ENCODE results near the gene SMC3.
"Not testable (repeated sequence)": the region's sequence is repeated elsewhere in the genome, so short reads cannot be mapped to it uniquely, and the experiment has no call there.

The SMC3 gene

DNA sequence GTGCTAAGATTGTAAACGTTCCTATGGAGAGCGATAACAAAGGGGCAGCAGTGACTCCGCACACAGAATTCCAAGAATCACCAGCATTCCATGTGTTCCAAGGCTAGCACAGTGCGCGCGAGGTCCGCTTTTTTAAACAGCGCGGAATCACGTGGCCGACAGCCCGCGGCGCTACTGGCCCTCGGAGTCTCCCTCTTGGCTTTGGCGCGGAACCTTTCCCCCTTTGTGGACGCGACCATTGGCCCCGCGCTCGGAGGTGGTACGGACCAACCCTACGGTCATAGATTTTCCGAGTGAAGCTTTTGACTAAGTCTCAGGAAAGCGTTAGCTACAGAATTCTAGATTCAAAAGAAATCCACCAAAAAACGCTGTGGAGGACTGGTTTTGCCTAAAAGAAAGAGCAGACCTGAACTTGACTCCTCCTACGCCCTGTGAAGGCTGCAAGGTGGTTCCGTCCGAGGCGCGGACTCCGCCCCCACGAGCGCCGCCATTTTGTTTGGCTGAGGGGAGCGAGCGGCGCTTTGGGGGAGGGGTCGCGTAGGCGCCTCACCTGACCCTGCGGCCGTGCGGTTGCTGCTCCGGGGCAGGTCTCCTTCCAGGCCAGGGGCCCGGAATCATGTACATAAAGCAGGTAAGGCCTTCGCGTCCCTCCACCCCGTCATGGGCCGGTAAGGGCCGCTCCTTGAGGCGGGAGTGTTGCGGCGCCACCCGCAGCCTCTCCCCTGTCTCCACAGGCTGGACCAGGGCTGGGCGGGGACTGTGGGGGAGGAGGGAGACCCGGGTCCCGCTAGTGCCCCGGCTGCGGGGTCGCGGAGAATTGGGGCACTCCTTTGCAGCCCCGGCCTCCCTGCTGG is at the start of gene SMC3:
SMC3 (plus strand) TSS at position 495 of the 854 bp plus-strand sequence; CDS start at position 617, 122 bp downstream.
- Mint-ChIP-seq H3K4me3 (peak within 1 kb of the TSS; percentile 98), H3K36me3 (ENCODE audit: insufficient read depth) (peaks cover 12% of the 10 kb centered on the region), H3K27me3 (peaks cover 22% of the 10 kb centered on the region), H3K4me1 (peaks cover 24% of the 10 kb centered on the region), H3K9me3 (no peaks in the 10 kb centered on the region), H3K27ac (ENCODE audit: low read depth) (peak within 1 kb of the TSS; percentile 96)
- peak; percentile 85 for ATAC-seq (replicated peaks; ENCODE audit: extremely low read depth, poor library complexity, severe bottlenecking)
- peak; percentile 85 to 89 for DNase-seq (ENCODE audit: low spot score in 2 of 2)

DNA sequence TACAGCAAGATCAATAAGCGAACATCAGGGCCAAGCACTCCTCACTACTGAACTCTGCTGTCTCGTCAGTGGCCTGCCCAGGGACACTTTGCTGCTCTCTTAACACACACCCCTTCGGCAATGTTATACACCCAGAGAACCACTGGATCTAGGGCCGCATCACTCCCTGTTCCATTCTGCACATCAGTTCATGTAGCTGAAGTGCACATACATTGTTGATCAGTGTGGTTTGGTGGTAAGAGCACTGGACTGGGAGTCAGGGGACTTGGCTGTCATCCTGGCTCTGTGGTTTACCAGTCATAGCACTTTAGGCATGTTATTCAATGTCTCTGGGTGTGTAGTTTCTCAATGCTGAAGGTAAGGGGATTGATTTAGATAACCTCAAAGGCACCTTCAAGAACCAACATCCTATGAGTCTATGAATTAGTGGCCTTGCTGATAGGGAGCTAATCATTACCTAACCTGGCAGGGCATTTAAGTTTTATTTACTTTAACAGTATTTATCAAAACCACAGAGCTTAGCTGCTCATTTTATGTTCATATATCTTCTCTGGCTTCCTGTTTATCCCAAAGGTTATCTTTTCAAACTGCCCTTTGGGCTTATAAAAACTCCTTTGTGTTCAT is 45.0 kb upstream of the SMC3 start:
- Mint-ChIP-seq H3K27ac (ENCODE audit: low read depth) (no peak overlapping the region), H3K4me3 (no peak overlapping the region), H3K27me3 (no peaks in the 10 kb centered on the region), H3K36me3 (ENCODE audit: insufficient read depth) (no peaks in the 10 kb centered on the region), H3K4me1 (peaks cover 16% of the 10 kb centered on the region), H3K9me3 (no peaks in the 10 kb centered on the region)
- no peak for DNase-seq (ENCODE audit: low spot score in 2 of 2)
- ATAC-seq (replicated peaks; ENCODE audit: extremely low read depth, poor library complexity, severe bottlenecking), result no peak

DNA sequence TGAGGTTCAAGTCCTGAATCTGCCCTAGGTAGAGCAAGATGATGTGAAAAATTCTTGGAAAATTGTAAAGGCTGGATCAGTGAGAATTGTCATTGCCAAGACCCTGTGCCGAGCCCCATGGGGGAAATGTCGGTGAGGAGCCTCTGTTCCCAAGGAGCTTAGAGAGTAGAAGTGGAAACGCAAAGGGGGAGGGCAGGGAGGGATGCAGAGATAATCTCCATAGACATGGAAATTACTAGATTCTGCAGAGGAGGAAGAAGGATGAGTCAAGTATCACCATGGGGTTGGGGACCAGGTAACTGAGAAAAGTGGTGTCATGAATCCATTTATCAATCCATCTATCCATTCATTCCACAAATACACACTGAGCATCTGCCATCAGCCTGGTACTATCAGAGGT is 43.8 kb upstream of the SMC3 start:
- Mint-ChIP-seq H3K36me3 (ENCODE audit: insufficient read depth) (no peaks in the 10 kb centered on the region), H3K4me1 (peaks cover 16% of the 10 kb centered on the region), H3K4me3 (no peak overlapping the region), H3K27ac (ENCODE audit: low read depth) (no peak overlapping the region), H3K9me3 (no peaks in the 10 kb centered on the region), H3K27me3 (no peaks in the 10 kb centered on the region)
- DNase-seq (ENCODE audit: low spot score in 2 of 2), result no peak
- no peak for ATAC-seq (replicated peaks; ENCODE audit: extremely low read depth, poor library complexity, severe bottlenecking)

DNA sequence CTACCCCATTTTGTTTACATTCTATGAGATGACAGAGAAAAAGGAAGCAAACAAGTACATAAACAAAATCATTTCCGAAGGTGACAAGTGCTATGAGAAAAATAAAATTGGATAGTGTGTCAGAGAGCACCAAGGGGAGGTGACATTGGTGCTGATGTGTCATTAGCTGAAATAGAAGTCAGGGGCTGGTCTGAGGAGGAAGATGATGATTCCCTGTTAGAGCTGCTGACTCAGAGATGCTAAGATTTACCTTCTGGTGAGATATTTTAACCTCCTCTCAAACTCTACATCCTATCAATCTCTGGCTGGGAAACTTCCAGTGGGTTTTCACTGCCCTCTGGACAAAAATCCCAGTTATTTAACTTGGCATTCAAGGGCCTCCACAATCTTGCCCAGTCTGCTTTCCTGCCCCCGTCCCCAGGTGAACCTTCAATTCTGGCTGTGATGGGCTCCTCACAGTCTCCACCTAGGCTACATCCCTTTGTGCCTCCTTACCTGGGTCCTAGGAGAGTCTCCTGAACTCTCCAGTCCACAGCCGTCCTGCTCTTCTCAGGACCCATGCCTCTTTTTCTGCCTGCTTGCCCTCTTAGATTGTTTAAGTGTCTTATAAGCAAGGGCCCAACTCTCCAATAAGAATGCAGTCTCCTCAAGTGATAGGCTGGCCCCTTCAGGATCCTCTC is 43.2 kb upstream of the SMC3 start:
- Mint-ChIP-seq H3K36me3 (ENCODE audit: insufficient read depth) (no peaks in the 10 kb centered on the region), H3K27me3 (no peaks in the 10 kb centered on the region), H3K9me3 (no peaks in the 10 kb centered on the region), H3K27ac (ENCODE audit: low read depth) (peak overlapping the region; percentile 54), H3K4me3 (no peak overlapping the region), H3K4me1 (peaks cover 22% of the 10 kb centered on the region)
- ATAC-seq (replicated peaks; ENCODE audit: extremely low read depth, poor library complexity, severe bottlenecking), result no peak
- DNase-seq (ENCODE audit: low spot score in 2 of 2), result no peak

DNA sequence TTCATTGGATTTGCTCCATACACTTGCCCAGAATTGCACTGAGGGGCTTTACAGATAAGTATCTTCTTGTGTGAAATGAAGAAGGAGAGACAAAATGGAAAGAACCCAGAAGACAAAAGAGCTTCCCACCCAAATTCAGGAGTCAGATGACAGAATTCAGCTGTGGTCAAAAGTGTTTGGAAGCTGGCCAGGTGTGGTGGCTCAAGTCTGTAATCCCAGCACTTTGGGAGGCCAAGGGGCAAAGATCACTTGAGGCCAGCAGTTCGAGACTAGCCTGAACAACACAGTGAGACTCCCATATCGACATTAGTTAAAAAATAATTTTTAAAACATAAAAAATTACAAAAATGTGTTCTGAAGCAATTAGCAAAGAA is 42.6 kb upstream of the SMC3 start:
- H3K27ac Mint-ChIP-seq (ENCODE audit: low read depth), result peak overlapping the region; percentile 54

DNA sequence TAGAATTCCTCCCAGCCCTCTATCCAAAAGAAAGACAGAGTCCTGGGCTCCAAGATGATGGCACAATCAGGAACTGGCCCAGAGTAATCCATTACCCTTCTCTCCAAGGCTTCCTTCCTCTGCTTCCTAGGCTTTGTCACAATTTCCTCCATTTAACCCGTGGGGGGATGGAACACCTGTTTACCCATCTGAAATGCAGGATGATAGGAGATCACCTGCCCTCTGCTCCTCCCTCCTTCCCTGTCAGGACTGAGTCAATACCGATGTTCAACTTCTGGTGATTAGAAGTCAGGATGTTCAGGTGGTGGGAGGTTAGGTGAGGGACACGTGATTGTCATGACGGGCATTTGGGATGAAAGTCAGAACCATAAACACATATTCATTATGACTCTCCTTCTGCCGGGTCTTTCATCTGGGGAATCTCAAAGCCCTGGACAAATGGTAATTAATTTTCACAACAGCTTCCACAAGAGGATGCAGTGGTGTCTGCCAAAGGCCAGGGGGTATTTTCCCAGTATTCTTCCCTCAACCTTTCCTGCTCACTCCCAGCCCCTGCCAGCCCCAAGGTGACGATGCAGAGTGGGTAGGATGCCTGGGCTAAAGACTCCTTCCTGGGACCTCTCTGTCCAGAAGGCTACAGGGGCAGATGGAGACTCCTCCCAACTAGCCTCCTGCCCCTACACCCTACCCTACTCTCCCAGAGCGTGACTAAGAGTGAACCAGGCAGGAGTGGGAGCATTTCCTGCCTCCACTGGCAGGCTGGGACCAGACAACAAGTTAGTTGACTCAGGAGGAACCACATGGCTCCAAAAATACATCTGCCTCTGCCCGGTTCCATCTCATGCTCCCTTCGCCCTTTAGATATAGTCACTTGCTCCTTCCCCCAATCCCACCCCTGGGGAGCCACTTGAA is 41.9 kb upstream of the SMC3 start:
- ATAC-seq (replicated peaks; ENCODE audit: extremely low read depth, poor library complexity, severe bottlenecking), result no peak
- Mint-ChIP-seq H3K27me3 (no peaks in the 10 kb centered on the region), H3K4me1 (peaks cover 29% of the 10 kb centered on the region), H3K9me3 (no peaks in the 10 kb centered on the region), H3K4me3 (no peak overlapping the region), H3K27ac (ENCODE audit: low read depth) (no peak overlapping the region), H3K36me3 (ENCODE audit: insufficient read depth) (no peaks in the 10 kb centered on the region)
- DNase-seq (ENCODE audit: low spot score in 2 of 2), result no peak

More for the DNA sequence above, 42.6 kb upstream of the SMC3 start:
- Mint-ChIP-seq H3K4me3 (no peak overlapping the region), H3K27me3 (no peaks in the 10 kb centered on the region), H3K36me3 (ENCODE audit: insufficient read depth) (no peaks in the 10 kb centered on the region), H3K9me3 (no peaks in the 10 kb centered on the region), H3K4me1 (peaks cover 27% of the 10 kb centered on the region)
- DNase-seq (ENCODE audit: low spot score in 2 of 2) (no peak), ATAC-seq (replicated peaks; ENCODE audit: extremely low read depth, poor library complexity, severe bottlenecking) (no peak)

DNA sequence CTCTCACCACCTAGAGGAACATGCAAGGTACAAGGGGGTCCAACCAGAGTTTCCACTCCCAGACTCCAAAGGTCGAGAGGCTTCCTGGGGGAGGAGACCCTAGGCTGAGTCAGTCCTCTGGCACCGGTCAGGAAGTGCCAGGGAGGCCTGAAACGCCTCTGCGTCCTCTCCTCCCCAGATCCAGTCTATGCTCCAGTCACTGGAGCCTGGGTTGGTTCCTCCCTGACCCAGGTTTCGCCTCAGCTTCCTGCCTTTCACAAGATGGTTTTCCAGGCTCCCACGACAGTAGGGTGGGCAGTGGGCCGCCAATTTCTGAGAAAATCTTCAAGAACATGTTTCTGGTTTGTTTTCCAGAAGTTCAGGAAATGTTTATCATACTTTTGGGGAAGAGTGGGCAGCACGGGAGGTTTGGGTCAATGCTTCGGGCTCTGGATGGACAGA is 39.7 kb upstream of the SMC3 start:
- Mint-ChIP-seq H3K36me3 (ENCODE audit: insufficient read depth) (no peaks in the 10 kb centered on the region), H3K27ac (ENCODE audit: low read depth) (no peak overlapping the region), H3K4me1 (peaks cover 20% of the 10 kb centered on the region), H3K27me3 (no peaks in the 10 kb centered on the region), H3K9me3 (no peaks in the 10 kb centered on the region), H3K4me3 (no peak overlapping the region)
- DNase-seq (ENCODE audit: low spot score in 2 of 2) (no peak), ATAC-seq (replicated peaks; ENCODE audit: extremely low read depth, poor library complexity, severe bottlenecking) (no peak)

DNA sequence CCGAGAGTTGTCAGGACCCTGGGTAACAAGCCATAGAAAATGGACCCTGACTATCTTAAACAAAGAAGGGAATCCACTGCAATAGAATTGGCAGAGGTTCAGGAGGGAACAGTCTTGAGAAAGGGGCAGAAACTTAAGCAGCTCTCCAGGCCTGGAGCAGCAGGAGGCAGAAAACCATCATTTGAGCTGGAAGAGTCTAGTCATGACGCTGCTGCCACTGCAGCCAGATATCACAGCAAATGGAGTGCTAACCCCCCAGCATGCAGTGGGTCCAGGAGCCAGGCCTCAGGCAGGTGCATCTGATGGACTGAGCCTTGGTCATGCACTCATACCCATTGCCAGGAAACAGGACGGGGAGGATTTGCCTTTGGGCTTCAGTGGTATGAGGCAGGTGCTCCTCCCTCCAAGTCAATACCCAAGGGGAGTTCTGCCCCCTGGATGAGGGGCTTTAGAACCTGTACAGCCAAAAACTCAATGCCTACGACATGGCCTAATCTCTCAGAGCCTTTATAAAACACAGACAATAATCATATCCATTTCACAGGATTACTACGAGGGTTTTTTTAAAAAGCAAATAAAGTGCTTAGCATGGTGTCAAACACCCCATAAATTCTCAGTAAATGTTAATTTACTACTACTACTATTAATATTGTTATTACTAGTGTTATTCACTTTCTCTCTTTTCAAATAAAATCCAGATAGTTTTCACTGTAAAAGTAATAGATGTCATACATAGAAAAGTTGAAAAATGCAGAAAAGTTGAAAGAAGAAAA is 39.1 kb upstream of the SMC3 start:
- ATAC-seq (replicated peaks; ENCODE audit: extremely low read depth, poor library complexity, severe bottlenecking), result no peak
- DNase-seq (ENCODE audit: low spot score in 2 of 2), result no peak
- H3K4me3 Mint-ChIP-seq, result peak overlapping the region; percentile 23
- no peaks in the 10 kb centered on the region for H3K36me3 Mint-ChIP-seq (ENCODE audit: insufficient read depth)
- H3K27me3 Mint-ChIP-seq, result no peaks in the 10 kb centered on the region
- no peak overlapping the region for H3K27ac Mint-ChIP-seq (ENCODE audit: low read depth)
- peaks cover 17% of the 10 kb centered on the region for H3K4me1 Mint-ChIP-seq
- H3K9me3 Mint-ChIP-seq, result no peaks in the 10 kb centered on the region

DNA sequence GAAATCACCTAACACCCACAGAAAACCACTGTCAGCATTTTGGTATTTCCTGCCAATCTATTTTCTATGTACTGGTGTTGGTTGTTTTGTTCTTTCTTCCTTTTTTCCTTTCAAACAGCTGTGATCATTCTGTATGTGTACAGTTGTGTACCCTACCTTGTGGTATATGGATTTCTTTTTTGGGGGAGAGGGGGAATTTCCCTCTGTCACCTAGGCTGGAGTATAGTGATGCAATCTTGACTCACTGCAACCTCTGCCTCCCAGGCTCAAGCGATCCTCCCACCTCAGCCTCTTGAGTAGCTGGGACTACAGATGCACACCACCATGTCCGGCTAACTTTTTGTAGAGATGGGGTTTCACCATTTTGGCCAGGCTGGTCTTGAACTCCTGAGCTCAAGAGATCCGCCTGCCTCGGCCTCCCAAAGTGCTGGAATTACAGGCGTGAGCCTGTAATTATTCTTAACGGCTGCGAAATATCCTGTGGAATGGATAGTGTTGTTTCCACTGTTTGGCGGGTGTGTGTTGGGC is 38.4 kb upstream of the SMC3 start:
- not testable (repeated sequence) for H3K9me3 Mint-ChIP-seq; H3K36me3 Mint-ChIP-seq (ENCODE audit: insufficient read depth); H3K27me3 Mint-ChIP-seq; H3K27ac Mint-ChIP-seq (ENCODE audit: low read depth); DNase-seq (ENCODE audit: low spot score in 2 of 2)
- peak overlapping the region; percentile 23 for H3K4me3 Mint-ChIP-seq
- H3K4me1 Mint-ChIP-seq, result peaks cover 14% of the 10 kb centered on the region
- ATAC-seq (replicated peaks; ENCODE audit: extremely low read depth, poor library complexity, severe bottlenecking), result peak; percentile 58

DNA sequence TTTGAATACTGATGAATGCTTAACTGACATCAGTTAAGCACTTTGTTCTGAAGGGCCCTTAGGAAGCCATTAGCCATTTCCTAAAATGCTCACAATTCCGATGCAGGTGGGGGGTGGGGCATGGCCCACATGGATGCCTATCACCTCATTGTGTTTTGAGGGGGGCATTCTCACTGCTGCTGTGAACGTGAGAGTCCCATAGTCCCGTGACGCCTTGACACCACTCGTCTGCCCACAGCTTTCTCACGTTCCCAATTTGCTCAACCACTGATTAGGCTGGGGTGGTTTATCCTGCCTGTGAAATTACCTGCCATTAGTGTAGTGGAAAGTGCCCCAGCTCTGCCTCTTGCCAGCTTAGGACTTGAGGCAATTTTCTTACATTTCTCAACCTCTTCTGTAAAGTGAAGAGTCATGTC is 37.9 kb upstream of the SMC3 start:
- no peak overlapping the region for H3K27ac Mint-ChIP-seq (ENCODE audit: low read depth)

DNA sequence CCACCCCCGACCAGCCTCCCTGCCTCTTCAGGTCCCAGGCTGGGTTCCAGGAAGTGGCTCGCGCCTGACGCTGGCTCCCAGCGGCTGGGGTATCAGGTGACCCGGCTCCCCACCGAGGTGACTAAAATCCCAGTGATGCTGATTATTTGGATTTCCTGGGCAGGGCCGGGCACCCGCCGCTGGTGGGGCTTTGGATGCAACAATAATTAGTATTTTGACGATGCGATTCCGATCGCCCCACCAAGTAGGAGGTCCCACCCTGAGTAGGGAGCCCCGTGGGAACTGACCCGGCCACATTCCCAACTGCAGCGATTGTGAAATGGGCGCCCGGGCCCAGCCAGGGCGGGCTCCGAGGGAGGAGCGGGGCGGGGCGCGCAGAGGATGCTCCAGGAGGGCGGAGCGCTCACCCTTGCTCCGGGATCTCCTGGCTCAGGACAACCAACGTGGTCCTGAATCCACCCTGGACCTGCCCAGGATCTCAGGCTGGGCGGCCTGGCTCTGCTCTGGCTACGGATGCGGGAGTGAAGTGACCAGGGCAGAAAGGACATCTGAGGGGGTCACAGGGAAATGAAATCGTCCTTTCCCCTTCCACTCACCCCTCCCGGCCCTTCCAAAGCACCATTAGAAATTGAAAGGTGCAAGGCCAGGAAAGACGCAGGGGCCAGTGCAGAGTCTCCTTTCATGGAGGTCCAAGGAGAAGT is 37.2 kb upstream of the SMC3 start:
- Mint-ChIP-seq H3K9me3 (no peaks in the 10 kb centered on the region), H3K4me1 (peaks cover 20% of the 10 kb centered on the region), H3K36me3 (ENCODE audit: insufficient read depth) (no peaks in the 10 kb centered on the region), H3K4me3 (no peak overlapping the region), H3K27me3 (no peaks in the 10 kb centered on the region), H3K27ac (ENCODE audit: low read depth) (no peak overlapping the region)
- ATAC-seq (replicated peaks; ENCODE audit: extremely low read depth, poor library complexity, severe bottlenecking) (no peak), DNase-seq (ENCODE audit: low spot score in 2 of 2) (no peak)

More for the DNA sequence above, 37.9 kb upstream of the SMC3 start:
- H3K9me3 Mint-ChIP-seq, result no peaks in the 10 kb centered on the region
- no peaks in the 10 kb centered on the region for H3K27me3 Mint-ChIP-seq
- peaks cover 18% of the 10 kb centered on the region for H3K4me1 Mint-ChIP-seq
- ATAC-seq (replicated peaks; ENCODE audit: extremely low read depth, poor library complexity, severe bottlenecking) (peak; percentile 78), DNase-seq (ENCODE audit: low spot score in 2 of 2) (peak in 1 of 2 donors; percentile 29)
- H3K4me3 Mint-ChIP-seq, result peak overlapping the region; percentile 23
- no peaks in the 10 kb centered on the region for H3K36me3 Mint-ChIP-seq (ENCODE audit: insufficient read depth)

Data from central memory CD8-positive, alpha-beta T cell (primary cell).